SKM-1 (cell line): ENCODE results near the gene MMUT.
"Not testable (repeated sequence)": the region's sequence is repeated elsewhere in the genome, so short reads cannot be mapped to it uniquely, and the experiment has no call there.

Source experiments
- DNase-seq: peaks from one replicate; lab custom pipeline; 2025; ENCODE audit not compliant: unreplicated experiment; lab: John Stamatoyannopoulos, UW

Gene MMUT

GRCh38 chr6:49430187-49430586, 32.9 kb downstream of the MMUT start:
- no peak for DNase-seq

- DNase-seq, result no peak
Measured at GRCh38 chr6:49423817-49424216, 39.2 kb downstream of the MMUT start.

- no peak for DNase-seq
Measured at GRCh38 chr6:49416195-49416594, 46.9 kb downstream of the MMUT start.

GRCh38 chr6:49415358-49415757, 47.7 kb downstream of the MMUT start:
- DNase-seq, result no peak

GRCh38 chr6:49410564-49410963, 52.5 kb downstream of the MMUT start:
- no peak for DNase-seq

GRCh38 chr6:49409951-49410542, 53.0 kb downstream of the MMUT start:
- DNase-seq, result peak; percentile 59

GRCh38 chr6:49406250-49406970, 56.6 kb downstream of the MMUT start:
- DNase-seq, result no peak

GRCh38 chr6:49401063-49401462, 62.0 kb downstream of the MMUT start:
- DNase-seq, result no peak

GRCh38 chr6:49386667-49387508, 76.2 kb downstream of the MMUT start:
- not testable (repeated sequence) for DNase-seq

GRCh38 chr6:49384904-49385303, 78.1 kb downstream of the MMUT start:
- DNase-seq, result no peak
